ENCODE measurements around the gene PHF14. TPM values are rescaled to one million over a fixed set of nuclear protein-coding genes. Genes with fewer than 3 reads are reported as not detected.
A peak's percentile ranks its signal among the peaks of the same experiment; 100 is the strongest.

The PHF14 gene
- total and polyA plus RNA-seq, 2 experiments from 2014 or later: 72.0 to 87.9 TPM

DNA sequence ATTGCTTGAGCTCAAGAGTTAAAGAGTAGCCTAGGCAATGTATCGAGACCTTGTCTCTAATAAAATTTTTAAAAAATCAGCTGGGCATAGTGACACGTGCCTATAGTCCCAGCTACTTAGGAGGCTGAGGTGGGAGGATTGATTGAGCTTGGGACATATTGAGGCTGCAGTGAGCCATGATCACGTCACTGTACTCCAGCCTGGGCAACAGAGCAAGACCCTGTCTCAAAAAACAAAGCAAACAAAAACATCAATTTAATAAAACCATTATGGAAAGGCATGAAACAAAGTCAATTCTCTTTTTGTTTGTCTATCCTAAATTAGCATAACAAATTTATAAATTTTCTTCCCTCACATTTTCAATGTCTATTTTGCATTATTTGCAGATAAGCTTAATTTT is 108.4 kb downstream of the PHF14 start:
- peak overlapping the region; percentile 37 for H3K27ac ChIP-seq (ENCODE audit: low read depth)
- H3K9me3 Mint-ChIP-seq: peaks cover 19% of the 10 kb centered on the region
- no peak for DNase-seq (ENCODE audit: low spot score)
- H3K9me2 ChIP-seq (ENCODE audit: insufficient read depth): no peaks in the 10 kb centered on the region
- H3K4me3 Mint-ChIP-seq: no peak overlapping the region
- TF ChIP-seq POLR2AphosphoS5 (IDR thresholded peaks at IDR 0.05; ENCODE audit: low read depth) (no peak), STAT1 (IDR thresholded peaks at IDR 0.05; ENCODE audit: unreplicated experiment) (no peak), EZH2 (IDR thresholded peaks at IDR 0.05; ENCODE audit: low read depth, unreplicated experiment) (no peak), ZNF114 (CRISPR knock-in tag; IDR thresholded peaks at IDR 0.05) (no peak), CREB1 (CRISPR knock-in tag; IDR thresholded peaks at IDR 0.05; ENCODE audit: low read depth) (no peak), ZNF331 (CRISPR knock-in tag; IDR thresholded peaks at IDR 0.05; ENCODE audit: low read depth) (no peak), JUNB (IDR thresholded peaks at IDR 0.05; ENCODE audit: unreplicated experiment) (no peak)
- TF ChIP-seq, protein P1, sequence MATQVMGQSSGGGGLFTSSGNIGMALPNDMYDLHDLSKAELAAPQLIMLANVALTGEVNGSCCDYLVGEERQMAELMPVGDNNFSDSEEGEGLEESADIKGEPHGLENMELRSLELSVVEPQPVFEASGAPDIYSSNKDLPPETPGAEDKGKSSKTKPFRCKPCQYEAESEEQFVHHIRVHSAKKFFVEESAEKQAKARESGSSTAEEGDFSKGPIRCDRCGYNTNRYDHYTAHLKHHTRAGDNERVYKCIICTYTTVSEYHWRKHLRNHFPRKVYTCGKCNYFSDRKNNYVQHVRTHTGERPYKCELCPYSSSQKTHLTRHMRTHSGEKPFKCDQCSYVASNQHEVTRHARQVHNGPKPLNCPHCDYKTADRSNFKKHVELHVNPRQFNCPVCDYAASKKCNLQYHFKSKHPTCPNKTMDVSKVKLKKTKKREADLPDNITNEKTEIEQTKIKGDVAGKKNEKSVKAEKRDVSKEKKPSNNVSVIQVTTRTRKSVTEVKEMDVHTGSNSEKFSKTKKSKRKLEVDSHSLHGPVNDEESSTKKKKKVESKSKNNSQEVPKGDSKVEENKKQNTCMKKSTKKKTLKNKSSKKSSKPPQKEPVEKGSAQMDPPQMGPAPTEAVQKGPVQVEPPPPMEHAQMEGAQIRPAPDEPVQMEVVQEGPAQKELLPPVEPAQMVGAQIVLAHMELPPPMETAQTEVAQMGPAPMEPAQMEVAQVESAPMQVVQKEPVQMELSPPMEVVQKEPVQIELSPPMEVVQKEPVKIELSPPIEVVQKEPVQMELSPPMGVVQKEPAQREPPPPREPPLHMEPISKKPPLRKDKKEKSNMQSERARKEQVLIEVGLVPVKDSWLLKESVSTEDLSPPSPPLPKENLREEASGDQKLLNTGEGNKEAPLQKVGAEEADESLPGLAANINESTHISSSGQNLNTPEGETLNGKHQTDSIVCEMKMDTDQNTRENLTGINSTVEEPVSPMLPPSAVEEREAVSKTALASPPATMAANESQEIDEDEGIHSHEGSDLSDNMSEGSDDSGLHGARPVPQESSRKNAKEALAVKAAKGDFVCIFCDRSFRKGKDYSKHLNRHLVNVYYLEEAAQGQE (IDR thresholded peaks at IDR 0.05; ENCODE audit: unreplicated experiment): no peak
- TF ChIP-seq, protein P2, sequence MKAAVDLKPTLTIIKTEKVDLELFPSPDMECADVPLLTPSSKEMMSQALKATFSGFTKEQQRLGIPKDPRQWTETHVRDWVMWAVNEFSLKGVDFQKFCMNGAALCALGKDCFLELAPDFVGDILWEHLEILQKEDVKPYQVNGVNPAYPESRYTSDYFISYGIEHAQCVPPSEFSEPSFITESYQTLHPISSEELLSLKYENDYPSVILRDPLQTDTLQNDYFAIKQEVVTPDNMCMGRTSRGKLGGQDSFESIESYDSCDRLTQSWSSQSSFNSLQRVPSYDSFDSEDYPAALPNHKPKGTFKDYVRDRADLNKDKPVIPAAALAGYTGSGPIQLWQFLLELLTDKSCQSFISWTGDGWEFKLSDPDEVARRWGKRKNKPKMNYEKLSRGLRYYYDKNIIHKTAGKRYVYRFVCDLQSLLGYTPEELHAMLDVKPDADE (IDR thresholded peaks at IDR 0.05): no peak
- TF ChIP-seq, protein P3, sequence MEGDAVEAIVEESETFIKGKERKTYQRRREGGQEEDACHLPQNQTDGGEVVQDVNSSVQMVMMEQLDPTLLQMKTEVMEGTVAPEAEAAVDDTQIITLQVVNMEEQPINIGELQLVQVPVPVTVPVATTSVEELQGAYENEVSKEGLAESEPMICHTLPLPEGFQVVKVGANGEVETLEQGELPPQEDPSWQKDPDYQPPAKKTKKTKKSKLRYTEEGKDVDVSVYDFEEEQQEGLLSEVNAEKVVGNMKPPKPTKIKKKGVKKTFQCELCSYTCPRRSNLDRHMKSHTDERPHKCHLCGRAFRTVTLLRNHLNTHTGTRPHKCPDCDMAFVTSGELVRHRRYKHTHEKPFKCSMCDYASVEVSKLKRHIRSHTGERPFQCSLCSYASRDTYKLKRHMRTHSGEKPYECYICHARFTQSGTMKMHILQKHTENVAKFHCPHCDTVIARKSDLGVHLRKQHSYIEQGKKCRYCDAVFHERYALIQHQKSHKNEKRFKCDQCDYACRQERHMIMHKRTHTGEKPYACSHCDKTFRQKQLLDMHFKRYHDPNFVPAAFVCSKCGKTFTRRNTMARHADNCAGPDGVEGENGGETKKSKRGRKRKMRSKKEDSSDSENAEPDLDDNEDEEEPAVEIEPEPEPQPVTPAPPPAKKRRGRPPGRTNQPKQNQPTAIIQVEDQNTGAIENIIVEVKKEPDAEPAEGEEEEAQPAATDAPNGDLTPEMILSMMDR (conservative IDR thresholded peaks at IDR 0.05; ENCODE audit: low read depth in 2 of 2): no peak
- no peaks in the 10 kb centered on the region for H3K79me2 ChIP-seq (replicated peaks; ENCODE audit: insufficient read depth)
- no peak overlapping the region for H3K4me3 ChIP-seq
- H3K4me1 Mint-ChIP-seq: peaks cover 6% of the 10 kb centered on the region; the same call in 2 of the 3 replicates
- H3K36me3 Mint-ChIP-seq (ENCODE audit: low read depth): peaks cover 24% of the 10 kb centered on the region
- H3K27me3 ChIP-seq (ENCODE audit: insufficient read depth): no peaks in the 10 kb centered on the region
- no peaks in the 10 kb centered on the region for H4K20me1 ChIP-seq (replicated peaks; ENCODE audit: insufficient read depth)
- ATAC-seq: no peak
- H3K36me3 ChIP-seq (ENCODE audit: insufficient read depth): no peaks in the 10 kb centered on the region; the same call in 1 of the 2 replicates
- H3K27ac Mint-ChIP-seq: no peak overlapping the region; the same call in 1 of the 2 replicates
- H3K27me3 Mint-ChIP-seq (ENCODE audit: insufficient read depth, low read depth, poor library complexity): peaks cover 1% of the 10 kb centered on the region
- peaks cover 10% of the 10 kb centered on the region for H3K4me1 ChIP-seq (ENCODE audit: insufficient read depth)
- no peak overlapping the region for H2AFZ ChIP-seq
- no peaks in the 10 kb centered on the region for H3F3A ChIP-seq (replicated peaks; ENCODE audit: low read depth)
- no peak overlapping the region for H3K4me2 ChIP-seq
